Activated effector memory CD4-positive, alpha-beta T cell treated with Interleukin-2 at 50 U/mL for 16 hours (primary cell): Measurements from ENCODE around the gene ZSCAN32.

ENCODE experiments used
- DNase-seq: peaks from one replicate; pipeline ENCODE4 v3.0.0-alpha.2; 2020

Gene ZSCAN32

GRCh38 chr16:3355589-3355988 lies 45.2 kb downstream of the ZSCAN32 start, which contains the start of gene OR2C1:
OR2C1 (plus strand) TSS chr16:3355889; CDS start chr16:3355941, 52 bp downstream.
- no peak for DNase-seq

- DNase-seq, result no peak
Measured at GRCh38 chr16:3349175-3349574, 51.6 kb downstream of the ZSCAN32 start.

- DNase-seq, result no peak
Measured at GRCh38 chr16:3348547-3349167, 52.1 kb downstream of the ZSCAN32 start.

GRCh38 chr16:3347586-3347985 lies 53.2 kb downstream of the ZSCAN32 start:
- no peak for DNase-seq

- DNase-seq, result no peak
Measured at GRCh38 chr16:3346041-3346440, 54.8 kb downstream of the ZSCAN32 start.
